ENCODE results near the gene ZNF831.

Gene ZNF831

DNA sequence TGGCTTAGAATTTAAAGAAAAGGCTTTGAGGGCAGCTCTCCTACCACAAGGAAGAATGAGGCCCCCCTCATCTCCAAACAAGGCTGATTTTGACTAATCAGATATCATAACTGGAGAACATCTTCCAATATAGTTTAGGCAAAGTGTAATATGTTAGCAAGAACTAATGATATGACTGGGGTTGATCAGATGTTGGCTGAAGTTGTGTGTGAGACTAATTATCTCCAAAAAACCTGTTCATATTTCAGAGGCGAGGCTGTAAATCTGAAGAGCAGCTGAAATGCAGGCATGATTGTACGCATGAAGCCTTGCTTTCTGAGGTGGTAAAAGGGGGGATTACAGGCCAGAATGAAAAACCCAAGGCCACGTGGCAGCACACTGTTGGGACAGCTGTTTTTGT lies 16.0 kb upstream of the ZNF831 start:
- Histone ChIP-seq H3K4me3 (ENCODE audit: low read depth in 1 of 2, low read length in 2 of 2) (no peak overlapping the region), H3K27me3 (ENCODE audit: insufficient read depth, low read length, poor library complexity) (no peaks in the 10 kb centered on the region), H2AFZ (ENCODE audit: low read depth, low read length) (no peak overlapping the region), H3K4me2 (ENCODE audit: insufficient read depth, low read length) (no peak overlapping the region), H3K9ac (ENCODE audit: low read depth, low read length) (no peak overlapping the region), H4K20me1 (ENCODE audit: insufficient read depth, low read length) (0 out of 2 replicates have a peak, but pooled peaks cover 5% of the 10 kb centered on the region), H3K79me2 (ENCODE audit: insufficient read depth, low read length) (no peaks in the 10 kb centered on the region), H3K36me3 (ENCODE audit: insufficient read depth, low read length) (no peaks in the 10 kb centered on the region), H3K4me1 (ENCODE audit: insufficient read depth, low read length) (no peaks in the 10 kb centered on the region), H3K27ac (ENCODE audit: low read length) (no peak overlapping the region), H3K9me3 (ENCODE audit: insufficient read depth, low read length, severe bottlenecking) (no peaks in the 10 kb centered on the region)
- DNase-seq = no peak
- TF ChIP-seq EZH2 (IDR thresholded peaks at IDR 0.05; ENCODE audit: borderline replicate concordance, low read depth, low read length, severe bottlenecking) = no peak
- TF ChIP-seq, protein P1, sequence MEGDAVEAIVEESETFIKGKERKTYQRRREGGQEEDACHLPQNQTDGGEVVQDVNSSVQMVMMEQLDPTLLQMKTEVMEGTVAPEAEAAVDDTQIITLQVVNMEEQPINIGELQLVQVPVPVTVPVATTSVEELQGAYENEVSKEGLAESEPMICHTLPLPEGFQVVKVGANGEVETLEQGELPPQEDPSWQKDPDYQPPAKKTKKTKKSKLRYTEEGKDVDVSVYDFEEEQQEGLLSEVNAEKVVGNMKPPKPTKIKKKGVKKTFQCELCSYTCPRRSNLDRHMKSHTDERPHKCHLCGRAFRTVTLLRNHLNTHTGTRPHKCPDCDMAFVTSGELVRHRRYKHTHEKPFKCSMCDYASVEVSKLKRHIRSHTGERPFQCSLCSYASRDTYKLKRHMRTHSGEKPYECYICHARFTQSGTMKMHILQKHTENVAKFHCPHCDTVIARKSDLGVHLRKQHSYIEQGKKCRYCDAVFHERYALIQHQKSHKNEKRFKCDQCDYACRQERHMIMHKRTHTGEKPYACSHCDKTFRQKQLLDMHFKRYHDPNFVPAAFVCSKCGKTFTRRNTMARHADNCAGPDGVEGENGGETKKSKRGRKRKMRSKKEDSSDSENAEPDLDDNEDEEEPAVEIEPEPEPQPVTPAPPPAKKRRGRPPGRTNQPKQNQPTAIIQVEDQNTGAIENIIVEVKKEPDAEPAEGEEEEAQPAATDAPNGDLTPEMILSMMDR (IDR thresholded peaks at IDR 0.05; ENCODE audit: borderline replicate concordance, extremely low read depth, low read length, poor library complexity, severe bottlenecking) = no peak
- no peak for ATAC-seq (ENCODE audit: insufficient read depth, low read depth)

DNA sequence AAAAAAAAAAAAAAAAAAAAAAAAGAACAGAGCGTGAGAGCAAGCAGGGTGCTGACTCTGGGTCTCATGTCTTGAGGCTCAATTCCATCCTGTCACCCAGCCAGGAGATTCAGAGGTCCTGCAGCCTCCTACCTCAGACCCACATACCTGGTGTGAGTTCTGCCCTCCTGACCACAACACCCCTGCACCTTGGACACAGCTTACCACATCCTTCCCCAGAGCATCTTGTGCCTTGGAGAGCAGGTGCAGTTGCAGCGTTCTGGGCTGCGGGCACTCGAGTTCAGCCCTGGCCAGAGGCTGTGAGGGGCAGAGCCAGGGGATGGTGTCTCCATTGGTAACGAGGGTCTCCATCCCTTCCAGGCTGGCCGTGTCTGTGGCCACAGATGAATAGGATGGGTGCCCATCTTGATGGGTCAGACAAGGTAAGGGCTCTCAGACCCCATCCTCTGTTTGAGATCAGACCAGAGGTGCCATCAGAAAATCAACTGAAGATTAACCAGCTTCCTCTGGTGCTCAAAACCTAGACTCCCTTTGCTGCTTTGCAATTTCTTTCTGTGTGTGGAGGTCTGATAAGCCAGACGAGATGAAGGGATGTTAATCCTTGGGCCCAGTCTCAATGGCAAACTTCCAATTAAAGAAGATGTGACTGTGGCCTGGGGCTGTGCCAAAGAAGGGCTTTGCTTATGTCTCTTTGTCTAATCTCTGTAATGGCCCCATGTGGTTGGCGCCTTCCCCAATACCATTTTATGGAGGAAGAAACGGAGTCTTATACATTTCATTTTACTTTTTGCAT lies 14.7 kb upstream of the ZNF831 start:
- Histone ChIP-seq H4K20me1 (ENCODE audit: insufficient read depth, low read length) (0 out of 2 replicates have a peak, but pooled peaks cover 10% of the 10 kb centered on the region), H2AFZ (ENCODE audit: low read depth, low read length) (no peak overlapping the region), H3K4me1 (ENCODE audit: insufficient read depth, low read length) (no peaks in the 10 kb centered on the region), H3K36me3 (ENCODE audit: insufficient read depth, low read length) (no peaks in the 10 kb centered on the region), H3K27ac (ENCODE audit: low read length) (no peak overlapping the region), H3K9me3 (ENCODE audit: insufficient read depth, low read length, severe bottlenecking) (no peaks in the 10 kb centered on the region), H3K27me3 (ENCODE audit: insufficient read depth, low read length, poor library complexity) (peaks cover 8% of the 10 kb centered on the region), H3K4me3 (ENCODE audit: low read depth in 1 of 2, low read length in 2 of 2) (no peak overlapping the region), H3K4me2 (ENCODE audit: insufficient read depth, low read length) (no peak overlapping the region), H3K79me2 (ENCODE audit: insufficient read depth, low read length) (no peaks in the 10 kb centered on the region), H3K9ac (ENCODE audit: low read depth, low read length) (no peak overlapping the region)
- TF ChIP-seq EZH2 (IDR thresholded peaks at IDR 0.05; ENCODE audit: borderline replicate concordance, low read depth, low read length, severe bottlenecking) = no peak
- TF ChIP-seq, protein P1 (IDR thresholded peaks at IDR 0.05; ENCODE audit: borderline replicate concordance, extremely low read depth, low read length, poor library complexity, severe bottlenecking) = no peak
- ATAC-seq (ENCODE audit: insufficient read depth, low read depth) (no peak), DNase-seq (no peak)

DNA sequence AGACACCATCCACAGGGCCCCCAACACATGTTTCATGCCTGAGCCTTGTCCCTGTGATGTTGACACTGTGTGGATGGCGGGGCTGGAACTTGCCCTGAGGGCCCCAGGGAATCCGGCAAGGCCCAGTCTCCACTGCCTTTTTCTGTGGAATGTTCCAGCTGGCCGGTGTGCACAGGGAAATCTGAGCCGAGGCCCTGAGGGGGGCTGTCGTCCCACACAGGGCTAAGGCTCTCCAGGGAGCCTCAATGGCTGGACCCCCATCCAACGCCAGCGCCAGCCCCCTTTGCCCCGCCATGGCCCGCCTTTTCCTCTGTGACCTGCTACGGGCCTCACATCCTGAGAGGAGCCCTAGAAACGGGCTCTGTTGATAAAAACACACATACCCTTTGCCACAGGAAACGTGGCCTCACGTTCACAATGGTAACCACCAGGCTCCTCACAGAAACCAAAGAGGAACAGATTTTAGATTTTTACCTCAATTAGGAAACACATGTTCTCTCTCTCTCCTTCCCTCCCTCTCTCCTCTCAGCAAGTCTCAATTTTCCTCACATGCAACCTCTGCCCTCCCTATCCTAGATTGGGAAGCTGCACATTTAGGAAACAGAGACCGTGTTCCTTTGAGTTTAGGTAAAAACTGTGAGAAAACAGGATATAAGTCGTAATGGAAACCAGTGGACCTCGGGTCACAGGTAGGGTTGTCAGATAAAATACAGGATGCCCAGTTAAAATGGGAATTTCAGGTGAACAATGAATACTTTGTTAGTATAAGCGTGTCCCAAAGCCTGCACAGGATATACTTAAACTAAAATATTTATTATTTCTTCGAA lies 13.7 kb upstream of the ZNF831 start:
- no peaks in the 10 kb centered on the region for H3K9me3 ChIP-seq (ENCODE audit: insufficient read depth, low read length, severe bottlenecking)
- DNase-seq = no peak
- TF ChIP-seq, protein P1 (IDR thresholded peaks at IDR 0.05; ENCODE audit: borderline replicate concordance, extremely low read depth, low read length, poor library complexity, severe bottlenecking) = no peak
- no peak for TF ChIP-seq EZH2 (IDR thresholded peaks at IDR 0.05; ENCODE audit: borderline replicate concordance, low read depth, low read length, severe bottlenecking)

More for the DNA sequence above, 13.7 kb upstream of the ZNF831 start:
- Histone ChIP-seq H4K20me1 (ENCODE audit: insufficient read depth, low read length) (0 out of 2 replicates have a peak, but pooled peaks cover 5% of the 10 kb centered on the region), H3K79me2 (ENCODE audit: insufficient read depth, low read length) (no peaks in the 10 kb centered on the region), H3K4me2 (ENCODE audit: insufficient read depth, low read length) (no peak overlapping the region), H3K27ac (ENCODE audit: low read length) (no peak overlapping the region), H3K36me3 (ENCODE audit: insufficient read depth, low read length) (no peaks in the 10 kb centered on the region), H3K4me1 (ENCODE audit: insufficient read depth, low read length) (no peaks in the 10 kb centered on the region), H3K27me3 (ENCODE audit: insufficient read depth, low read length, poor library complexity) (peaks cover 17% of the 10 kb centered on the region), H3K4me3 (ENCODE audit: low read depth in 1 of 2, low read length in 2 of 2) (no peak overlapping the region), H2AFZ (ENCODE audit: low read depth, low read length) (no peak overlapping the region), H3K9ac (ENCODE audit: low read depth, low read length) (no peak overlapping the region)
- no peak for ATAC-seq (ENCODE audit: insufficient read depth, low read depth)
